Inferior parietal cortex (tissue), 1 donor: Measurements from ENCODE around the gene UBE2J1.
"Not testable (repeated sequence)": the region's sequence is repeated elsewhere in the genome, so short reads cannot be mapped to it uniquely, and the experiment has no call there.

Source experiments
- DNase-seq: peaks from one replicate; pipeline ENCODE4 v3.0.0-alpha.2; 2016; ENCODE audit errors: extremely low spot score

Gene UBE2J1, protein sequence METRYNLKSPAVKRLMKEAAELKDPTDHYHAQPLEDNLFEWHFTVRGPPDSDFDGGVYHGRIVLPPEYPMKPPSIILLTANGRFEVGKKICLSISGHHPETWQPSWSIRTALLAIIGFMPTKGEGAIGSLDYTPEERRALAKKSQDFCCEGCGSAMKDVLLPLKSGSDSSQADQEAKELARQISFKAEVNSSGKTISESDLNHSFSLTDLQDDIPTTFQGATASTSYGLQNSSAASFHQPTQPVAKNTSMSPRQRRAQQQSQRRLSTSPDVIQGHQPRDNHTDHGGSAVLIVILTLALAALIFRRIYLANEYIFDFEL

GRCh38 chr6:89352278-89353117, at the start of gene UBE2J1:
Gene UBE2J1, minus strand, starts transcription at chr6:89352722. Its CDS starts 153 bp downstream, at chr6:89352569.
- DNase-seq: peak; percentile 70

- no peak for DNase-seq
Measured at GRCh38 chr6:89400912-89401399, 48.4 kb upstream of the UBE2J1 start.

- no peak for DNase-seq
Measured at GRCh38 chr6:89400050-89400449, 47.5 kb upstream of the UBE2J1 start.

- no peak for DNase-seq
Measured at GRCh38 chr6:89398762-89399525, 46.4 kb upstream of the UBE2J1 start.

GRCh38 chr6:89397884-89398283, 45.4 kb upstream of the UBE2J1 start:
- DNase-seq: not testable (repeated sequence)

- no peak for DNase-seq
Measured at GRCh38 chr6:89393659-89394058, 41.1 kb upstream of the UBE2J1 start.

DNA sequence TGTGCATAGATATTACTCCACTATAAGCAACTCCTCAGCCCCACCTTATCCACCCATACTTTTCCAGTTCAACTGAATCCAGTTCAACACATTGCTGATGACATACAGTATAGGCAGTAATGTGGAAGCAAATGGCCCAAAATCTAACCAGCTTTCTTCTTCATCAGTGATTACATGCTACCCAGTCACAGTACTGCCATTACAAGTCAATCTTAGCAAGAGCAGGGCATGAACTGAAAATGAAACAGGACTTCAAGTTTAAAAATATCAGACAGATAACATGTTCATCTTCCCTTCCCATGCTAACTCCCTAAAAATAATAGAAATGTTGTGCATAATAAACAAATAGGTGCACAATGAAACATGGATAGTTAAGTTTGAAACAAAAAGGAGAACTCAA, 40.3 kb upstream of the UBE2J1 start:
- DNase-seq: no peak

- DNase-seq: no peak
Measured at GRCh38 chr6:89388846-89389245, 36.3 kb upstream of the UBE2J1 start.

GRCh38 chr6:89387516-89388201, 35.1 kb upstream of the UBE2J1 start:
- no peak for DNase-seq

GRCh38 chr6:89386917-89387491, 34.5 kb upstream of the UBE2J1 start:
- no peak for DNase-seq

DNA sequence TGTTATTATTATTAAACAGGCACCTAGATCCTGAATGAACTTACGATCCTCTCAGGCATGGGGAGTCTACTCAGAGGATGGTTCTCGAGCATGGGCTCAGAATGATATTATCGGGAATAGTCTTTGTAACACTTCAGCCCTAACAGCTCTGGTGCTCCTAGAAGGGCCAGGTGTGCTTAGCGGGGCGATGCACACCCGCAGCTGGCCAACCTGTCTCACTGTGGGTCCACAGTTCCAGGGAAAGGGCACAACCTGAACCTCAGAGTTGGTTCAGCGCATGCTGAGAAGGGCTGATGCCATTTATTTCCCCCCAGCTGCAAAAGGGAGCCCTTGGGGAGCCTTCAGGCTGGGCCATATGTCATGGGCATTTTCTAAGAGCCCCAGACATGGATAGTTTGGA, 33.3 kb upstream of the UBE2J1 start:
- no peak for DNase-seq

GRCh38 chr6:89385156-89385667, 32.7 kb upstream of the UBE2J1 start:
- no peak for DNase-seq

GRCh38 chr6:89381031-89381430, 28.5 kb upstream of the UBE2J1 start:
- DNase-seq: no peak

- DNase-seq: peak; percentile 26
Measured at GRCh38 chr6:89379281-89379680, 26.8 kb upstream of the UBE2J1 start.

- no peak for DNase-seq
Measured at GRCh38 chr6:89378628-89379027, 26.1 kb upstream of the UBE2J1 start.

DNA sequence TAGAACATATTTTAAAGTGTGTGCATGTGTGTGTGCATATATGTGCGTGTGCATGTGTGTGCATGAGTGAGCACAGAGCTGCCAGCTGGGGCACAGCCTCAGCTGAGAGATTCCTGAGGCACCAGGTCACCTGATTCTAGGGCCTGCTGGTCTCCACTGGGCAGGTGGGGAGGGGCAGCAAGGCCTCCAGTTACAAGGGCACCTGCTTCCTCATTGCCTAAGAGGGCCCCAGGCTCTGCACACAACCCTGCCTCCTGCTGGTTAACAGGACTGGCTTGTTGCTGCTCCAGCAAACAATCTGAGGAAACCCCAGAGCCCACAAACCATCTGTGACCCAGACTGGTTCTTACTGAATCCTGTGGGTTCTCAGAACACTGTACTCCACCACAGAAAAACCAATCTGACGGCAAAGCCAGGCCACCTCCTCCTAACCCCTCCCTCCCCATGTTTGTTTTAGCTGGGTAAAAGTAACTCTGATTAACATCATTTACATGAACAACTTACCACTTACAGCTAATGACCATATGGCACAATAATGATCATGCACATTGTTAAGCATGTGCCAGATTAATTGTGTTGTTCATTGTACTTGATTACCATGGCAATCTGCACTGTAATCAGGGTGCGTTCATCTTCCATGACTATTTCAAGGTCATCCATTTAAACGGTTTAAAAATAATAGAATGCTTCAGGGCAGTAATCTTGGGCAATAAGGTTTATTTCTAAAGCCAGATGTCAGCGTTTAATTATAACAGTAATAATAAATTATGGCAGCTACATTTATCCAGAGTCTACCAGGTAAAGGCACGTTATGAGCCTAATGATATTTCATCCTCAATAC, 23.1 kb upstream of the UBE2J1 start:
- no peak for DNase-seq

GRCh38 chr6:89372506-89372901, 20.0 kb upstream of the UBE2J1 start:
- no peak for DNase-seq

DNA sequence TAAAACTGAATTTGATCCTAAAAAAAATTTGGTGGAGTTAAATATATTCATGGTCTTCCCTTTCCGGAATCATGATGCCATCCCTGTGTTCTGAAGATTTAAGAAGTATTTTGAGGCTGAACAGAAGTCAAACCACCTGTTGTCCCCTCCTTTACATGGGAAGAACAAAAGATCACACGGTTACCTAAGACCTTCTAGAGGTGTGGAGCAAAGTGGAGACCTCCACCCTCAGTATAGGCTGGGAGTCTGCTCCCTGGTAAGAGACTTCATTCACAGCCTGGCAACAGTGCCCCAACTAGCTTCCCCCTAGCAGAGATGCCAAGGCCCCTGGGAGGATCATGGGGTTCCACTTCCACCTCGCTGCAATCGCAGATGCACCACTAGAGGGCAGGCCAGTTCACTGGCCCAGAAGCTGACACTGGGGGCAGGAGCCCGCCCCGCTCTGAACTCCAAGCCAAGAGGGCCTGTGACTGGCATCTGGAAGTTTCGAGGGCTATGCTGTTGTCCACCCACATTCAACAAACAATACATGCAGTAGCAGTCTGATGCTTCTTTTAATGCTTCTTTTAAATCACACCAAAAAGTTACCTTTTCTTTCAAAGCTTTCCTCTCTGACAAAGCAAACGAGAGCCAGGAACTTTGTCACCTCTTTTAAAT, 19.5 kb upstream of the UBE2J1 start:
- DNase-seq: peak; percentile 86

DNA sequence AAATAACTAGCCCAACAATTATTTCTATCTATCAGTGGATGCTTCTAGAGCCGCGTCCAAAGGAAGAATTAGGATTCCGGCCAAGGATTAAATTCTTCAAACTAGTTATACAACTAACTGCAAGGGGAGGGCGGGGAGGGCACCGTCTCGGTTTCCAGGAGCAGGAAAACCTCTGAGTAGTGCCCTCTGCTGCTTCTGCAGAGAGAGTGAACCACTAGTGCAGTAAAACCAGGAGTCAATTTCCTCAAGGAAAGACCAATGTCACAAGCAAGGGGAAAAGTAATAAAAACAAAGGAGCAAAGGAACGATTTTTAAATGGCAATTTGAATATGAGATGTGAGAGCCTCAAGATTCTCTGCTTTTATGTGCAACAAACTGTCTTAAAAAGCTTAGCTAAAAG, 16.5 kb upstream of the UBE2J1 start:
- no peak for DNase-seq
